Measurements from ENCODE around the gene RETREG3.
"Not testable (repeated sequence)": the region's sequence is repeated elsewhere in the genome, so short reads cannot be mapped to it uniquely, and the experiment has no call there.

The RETREG3 gene

DNA sequence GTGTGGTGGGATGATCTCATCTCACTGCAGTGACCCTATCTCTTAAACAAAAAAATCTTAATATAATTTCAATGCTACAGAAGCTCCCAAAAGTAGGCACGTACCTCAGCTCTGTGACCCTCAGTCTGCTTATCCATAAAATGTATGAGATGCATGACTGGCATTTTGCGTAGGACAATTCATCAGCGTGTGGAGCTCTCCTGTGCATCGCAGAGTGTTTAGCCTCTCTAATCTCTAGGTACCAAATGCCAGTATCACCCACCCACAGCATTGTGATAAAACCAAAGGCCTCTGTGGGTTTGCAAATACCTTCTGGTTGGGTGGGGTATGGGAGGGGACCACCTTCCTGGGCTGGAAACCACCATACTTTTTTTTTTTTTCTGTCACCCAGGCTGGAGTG lies 30.9 kb upstream of the RETREG3 start:
- Histone ChIP-seq H3K4me3 (no peak overlapping the region), H3K9me3 (ENCODE audit: low read depth, low read length) (no peaks in the 10 kb centered on the region), H3K27ac (no peak overlapping the region), H3K36me3 (ENCODE audit: insufficient read depth, low read length) (no peaks in the 10 kb centered on the region), H3K9ac (ENCODE audit: insufficient read length) (no peak overlapping the region)
- DNase-seq (ENCODE audit: low read depth, low spot score): no peak
- TF ChIP-seq FOXP2 (optimal IDR thresholded peaks at IDR 0.05; ENCODE audit: control extremely low read depth, extremely low read length, insufficient read depth) (no peak), POLR2AphosphoS5 (IDR thresholded peaks at IDR 0.05; ENCODE audit: borderline replicate concordance, low read depth, low read length) (no peak), EZH2 (IDR thresholded peaks at IDR 0.05) (no peak)

DNA sequence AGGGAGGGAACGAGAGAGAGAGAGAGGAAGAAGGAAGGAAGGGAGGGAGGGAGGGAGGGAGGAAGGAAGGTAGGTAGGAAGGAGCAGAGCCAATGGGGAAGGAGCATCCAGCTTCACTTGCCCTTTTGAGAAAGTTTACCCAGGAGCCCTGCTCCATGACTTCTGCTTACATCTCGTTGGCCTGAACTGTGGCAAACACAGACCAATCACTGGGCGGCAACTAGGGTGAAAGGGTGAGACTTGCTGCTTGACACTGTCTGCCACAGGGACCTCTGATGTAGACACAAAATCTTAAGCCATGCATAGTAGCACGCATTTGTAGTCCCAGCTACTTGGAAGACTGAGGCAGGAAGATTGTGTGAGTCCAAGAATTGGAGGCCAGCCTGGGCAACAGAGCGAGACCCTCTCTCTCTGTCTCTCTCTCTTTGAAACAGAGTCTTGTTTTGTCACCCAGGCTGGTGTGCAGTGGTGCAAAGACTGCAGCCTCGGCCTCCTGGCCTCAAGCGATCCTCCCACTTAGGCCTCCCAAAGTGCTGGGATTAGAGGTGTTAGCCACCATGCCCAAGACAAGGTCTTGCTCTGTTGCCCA lies 30.4 kb upstream of the RETREG3 start:
- Histone ChIP-seq H3K27ac (no peak overlapping the region), H3K9ac (ENCODE audit: insufficient read length) (no peak overlapping the region), H3K36me3 (ENCODE audit: insufficient read depth, low read length) (no peaks in the 10 kb centered on the region), H3K9me3 (ENCODE audit: low read depth, low read length) (no peaks in the 10 kb centered on the region), H3K4me3 (no peak overlapping the region)
- DNase-seq (ENCODE audit: low read depth, low spot score): no peak
- no peak for TF ChIP-seq POLR2AphosphoS5 (IDR thresholded peaks at IDR 0.05; ENCODE audit: borderline replicate concordance, low read depth, low read length)
- no peak for TF ChIP-seq EZH2 (IDR thresholded peaks at IDR 0.05)
- no peak for TF ChIP-seq FOXP2 (optimal IDR thresholded peaks at IDR 0.05; ENCODE audit: control extremely low read depth, extremely low read length, insufficient read depth)

DNA sequence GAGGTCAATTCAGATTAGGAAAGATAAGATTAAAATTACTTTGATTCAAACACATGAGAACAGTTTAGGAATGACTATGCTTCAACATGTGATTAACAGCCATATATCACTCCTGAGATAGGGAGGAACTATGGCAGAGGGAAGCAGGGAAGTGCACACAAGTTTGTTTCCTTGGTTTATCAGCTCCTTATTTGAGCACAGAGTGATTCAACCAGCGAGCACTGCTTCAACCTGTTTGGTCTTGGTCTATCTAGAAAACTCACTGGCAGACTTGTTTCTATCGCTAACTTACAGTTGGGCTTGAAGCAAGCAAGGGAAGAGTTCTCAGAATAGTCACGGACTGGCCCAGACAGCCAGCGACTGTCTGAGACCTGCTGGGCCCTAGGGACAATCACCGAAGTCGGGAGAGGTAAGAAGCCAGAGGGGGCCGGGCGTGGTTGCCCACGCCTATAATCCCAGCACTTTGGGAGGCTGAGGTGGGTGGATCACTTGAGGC lies 23.8 kb upstream of the RETREG3 start:
- no peak for DNase-seq (ENCODE audit: low read depth, low spot score)
- H3K9me3 ChIP-seq (ENCODE audit: low read depth, low read length): no peaks in the 10 kb centered on the region

DNA sequence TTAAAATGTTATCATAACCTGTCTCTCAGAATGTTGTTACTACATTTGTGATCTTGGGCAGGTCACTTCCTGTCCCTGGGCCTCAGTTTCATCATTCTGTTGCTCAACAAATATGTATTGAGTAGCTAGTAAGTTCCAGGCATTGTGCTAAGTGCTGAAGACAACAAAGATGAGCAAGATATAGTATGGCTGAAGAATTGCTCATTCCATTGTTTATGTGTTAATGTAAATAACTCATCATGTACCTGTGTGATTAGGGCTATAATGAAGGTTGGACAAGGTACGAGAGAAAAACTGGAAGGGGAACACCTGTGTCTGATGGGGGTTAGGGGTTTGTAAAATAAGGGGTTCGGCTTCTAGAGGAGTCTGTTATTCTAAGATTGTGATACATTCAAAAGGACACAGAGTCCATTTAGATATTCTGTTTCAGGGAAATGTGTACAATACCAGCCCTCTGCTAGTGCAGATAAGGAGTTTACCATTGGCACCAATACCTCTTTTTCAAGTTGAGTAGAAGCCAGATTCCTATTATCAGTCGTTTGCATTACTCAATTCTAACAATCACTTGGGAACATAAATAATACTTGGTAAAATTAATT lies 20.3 kb upstream of the RETREG3 start:
- H3K4me3 ChIP-seq: no peak overlapping the region
- no peaks in the 10 kb centered on the region for H3K9me3 ChIP-seq (ENCODE audit: low read depth, low read length)
- no peak for DNase-seq (ENCODE audit: low read depth, low spot score)
- TF ChIP-seq POLR2AphosphoS5 (IDR thresholded peaks at IDR 0.05; ENCODE audit: borderline replicate concordance, low read depth, low read length) (no peak), EZH2 (IDR thresholded peaks at IDR 0.05) (no peak), FOXP2 (optimal IDR thresholded peaks at IDR 0.05; ENCODE audit: control extremely low read depth, extremely low read length, insufficient read depth) (no peak)
- H3K36me3 ChIP-seq (ENCODE audit: insufficient read depth, low read length): no peaks in the 10 kb centered on the region
- H3K27ac ChIP-seq: no peak overlapping the region
- no peak overlapping the region for H3K9ac ChIP-seq (ENCODE audit: insufficient read length)

More for the DNA sequence above, 23.8 kb upstream of the RETREG3 start:
- no peak overlapping the region for H3K4me3 ChIP-seq
- no peaks in the 10 kb centered on the region for H3K36me3 ChIP-seq (ENCODE audit: insufficient read depth, low read length)
- H3K9ac ChIP-seq (ENCODE audit: insufficient read length): no peak overlapping the region
- H3K27ac ChIP-seq: no peak overlapping the region
- no peak for TF ChIP-seq POLR2AphosphoS5 (IDR thresholded peaks at IDR 0.05; ENCODE audit: borderline replicate concordance, low read depth, low read length)
- no peak for TF ChIP-seq FOXP2 (optimal IDR thresholded peaks at IDR 0.05; ENCODE audit: control extremely low read depth, extremely low read length, insufficient read depth)
- no peak for TF ChIP-seq EZH2 (IDR thresholded peaks at IDR 0.05)

DNA sequence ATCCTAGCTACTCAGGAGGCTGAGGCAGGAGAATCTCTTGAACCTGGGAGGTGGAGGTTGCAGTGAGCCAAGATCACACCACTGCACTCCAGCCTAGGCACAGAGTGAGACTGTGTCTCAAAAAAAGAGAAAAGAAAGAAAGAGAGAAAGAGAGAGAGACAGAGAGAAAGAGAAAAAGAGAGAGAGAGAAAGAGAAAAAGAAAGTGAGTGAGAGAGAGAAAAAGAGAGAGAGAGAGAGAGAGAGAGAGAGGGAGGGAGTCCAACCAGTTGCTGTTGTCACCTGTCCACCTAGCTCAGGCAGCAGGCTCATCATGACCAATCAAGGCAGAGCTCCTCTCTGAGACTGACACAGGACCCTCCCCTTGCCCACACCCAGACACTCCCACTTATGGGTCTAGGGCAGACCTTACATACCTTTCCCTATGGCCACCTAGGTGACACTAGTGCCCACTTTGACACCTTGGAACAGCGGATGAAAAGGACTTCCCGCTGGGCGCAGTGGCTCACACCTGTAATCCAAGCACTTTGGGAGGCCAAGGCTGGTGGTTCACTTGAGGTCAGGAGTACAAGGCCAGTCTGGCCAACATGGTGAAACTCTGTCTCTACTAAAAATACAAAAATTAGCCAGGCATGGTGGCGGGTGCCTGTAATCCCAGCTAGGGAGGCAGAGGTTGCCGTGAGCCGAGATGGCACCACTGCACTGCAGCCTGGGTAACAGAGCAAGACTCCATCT lies 18.0 kb upstream of the RETREG3 start:
- not testable (repeated sequence) for H3K27ac ChIP-seq; H3K9ac ChIP-seq (ENCODE audit: insufficient read length); DNase-seq (ENCODE audit: low read depth, low spot score); H3K4me3 ChIP-seq; H3K36me3 ChIP-seq (ENCODE audit: insufficient read depth, low read length); H3K9me3 ChIP-seq (ENCODE audit: low read depth, low read length)

DNA sequence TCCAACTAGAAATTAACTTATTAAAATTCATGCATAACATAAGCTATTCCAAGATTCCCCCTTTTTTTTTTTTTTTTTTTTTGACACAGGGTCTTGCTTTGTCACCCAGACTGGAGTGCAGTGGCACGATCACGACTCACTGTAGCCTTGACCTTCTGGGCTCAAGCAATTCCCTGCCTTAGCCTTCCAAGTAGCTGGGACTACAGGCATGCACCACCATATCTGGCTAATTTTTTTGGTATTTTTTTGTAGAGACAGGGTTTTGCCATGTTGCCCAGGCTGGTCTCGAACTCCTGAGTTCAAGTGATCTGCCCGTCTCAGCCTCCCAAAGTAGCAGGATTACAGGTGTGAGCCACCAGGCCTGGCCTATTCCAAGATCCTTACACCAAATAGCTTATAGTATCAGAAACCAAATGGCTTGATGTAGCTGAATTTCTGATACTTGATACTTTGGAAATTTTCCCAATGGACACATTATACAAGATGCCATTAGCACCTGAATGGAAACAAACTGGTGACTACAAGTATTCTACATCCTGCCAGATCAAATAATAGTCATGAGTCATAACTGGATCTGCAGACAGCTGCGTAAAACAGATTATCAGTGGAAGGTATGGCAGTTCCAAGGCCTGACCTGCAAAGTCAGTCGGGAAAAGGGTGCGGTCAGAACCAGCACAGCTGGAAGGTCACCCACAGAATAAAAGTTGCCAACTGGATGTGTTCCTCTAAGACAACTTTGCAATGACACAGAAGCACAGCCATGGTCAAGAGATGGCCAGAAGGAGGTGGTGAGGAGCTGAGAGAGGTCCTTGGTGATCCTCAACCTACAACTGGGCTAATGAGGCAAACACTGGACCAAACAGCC lies 14.8 kb upstream of the RETREG3 start:
- H3K9me3 ChIP-seq (ENCODE audit: low read depth, low read length): no peaks in the 10 kb centered on the region
- H3K36me3 ChIP-seq (ENCODE audit: insufficient read depth, low read length): no peaks in the 10 kb centered on the region
- no peak overlapping the region for H3K9ac ChIP-seq (ENCODE audit: insufficient read length)
- no peak overlapping the region for H3K4me3 ChIP-seq
- no peak for DNase-seq (ENCODE audit: low read depth, low spot score)
- H3K27ac ChIP-seq: no peak overlapping the region
- TF ChIP-seq EZH2 (IDR thresholded peaks at IDR 0.05) (no peak), POLR2AphosphoS5 (IDR thresholded peaks at IDR 0.05; ENCODE audit: borderline replicate concordance, low read depth, low read length) (no peak), FOXP2 (optimal IDR thresholded peaks at IDR 0.05; ENCODE audit: control extremely low read depth, extremely low read length, insufficient read depth) (no peak)

DNA sequence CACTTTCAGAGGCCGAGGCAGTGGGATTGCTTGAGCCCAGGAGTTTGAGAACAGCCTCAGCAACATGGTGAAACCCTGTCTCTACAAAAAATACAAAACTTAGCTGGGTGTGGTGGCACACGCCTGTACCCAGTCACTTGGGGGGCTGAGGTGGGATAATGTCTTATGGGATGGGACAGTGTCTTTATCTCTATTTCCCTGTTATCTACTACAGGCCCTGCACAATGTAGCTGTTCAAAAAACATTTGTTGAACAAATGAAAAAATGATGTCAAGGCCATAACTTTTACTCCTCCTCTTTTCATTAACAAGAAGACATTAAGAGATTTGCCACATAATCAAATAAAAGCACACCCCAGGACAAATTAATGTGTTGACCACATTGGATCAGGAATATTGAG lies 14.1 kb upstream of the RETREG3 start:
- Histone ChIP-seq H3K36me3 (ENCODE audit: insufficient read depth, low read length) (no peaks in the 10 kb centered on the region), H3K4me3 (no peak overlapping the region), H3K27ac (no peak overlapping the region), H3K9me3 (ENCODE audit: low read depth, low read length) (no peaks in the 10 kb centered on the region), H3K9ac (ENCODE audit: insufficient read length) (no peak overlapping the region)
- TF ChIP-seq EZH2 (IDR thresholded peaks at IDR 0.05) (no peak), FOXP2 (optimal IDR thresholded peaks at IDR 0.05; ENCODE audit: control extremely low read depth, extremely low read length, insufficient read depth) (no peak), POLR2AphosphoS5 (IDR thresholded peaks at IDR 0.05; ENCODE audit: borderline replicate concordance, low read depth, low read length) (no peak)
- no peak for DNase-seq (ENCODE audit: low read depth, low spot score)

DNA sequence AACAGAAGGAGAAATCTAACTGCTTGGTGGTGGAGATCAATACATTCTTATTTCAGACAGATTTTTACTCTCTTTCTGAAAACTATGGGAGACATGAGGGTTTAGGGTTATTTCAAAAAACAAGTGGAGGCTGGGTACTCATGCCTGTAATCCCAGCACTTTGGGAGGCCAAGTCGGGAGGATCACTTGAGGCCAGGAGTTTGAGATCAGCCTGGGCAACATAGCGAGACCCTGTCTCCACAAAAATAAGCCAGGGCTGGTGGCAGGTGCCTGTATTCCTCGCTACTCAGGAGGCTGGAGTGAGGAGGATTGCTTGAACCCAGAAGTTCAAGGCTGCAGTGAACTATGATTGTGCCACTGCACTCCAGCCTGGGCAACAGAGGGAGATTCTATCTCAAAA lies 12.8 kb upstream of the RETREG3 start:
- H3K9me3 ChIP-seq (ENCODE audit: low read depth, low read length); DNase-seq (ENCODE audit: low read depth, low spot score); H3K4me3 ChIP-seq; H3K9ac ChIP-seq (ENCODE audit: insufficient read length); H3K27ac ChIP-seq; H3K36me3 ChIP-seq (ENCODE audit: insufficient read depth, low read length): not testable (repeated sequence)

All from SK-N-MC (cell line).